GM12873 (cell line): ENCODE data around the gene SMAD6.

Source experiments
- CTCF ChIP-seq: IDR thresholded peaks from 2 replicates; pipeline ENCODE4 v1.5.1; 2012; ENCODE audit warnings: low read depth, mild to moderate bottlenecking, moderate library complexity, low read length, control low read depth; ENCODE audit not compliant: insufficient read depth; ENCODE audit errors: missing control alignments

The SMAD6 gene

GRCh38 chr15:66746231-66746605 is 44.2 kb downstream of the SMAD6 start:
- TF ChIP-seq CTCF: no peak

- no peak for TF ChIP-seq CTCF
Observed at GRCh38 chr15:66747223-66747622, 45.2 kb downstream of the SMAD6 start.

GRCh38 chr15:66747886-66748707 is 46.1 kb downstream of the SMAD6 start:
- no peak for TF ChIP-seq CTCF

GRCh38 chr15:66748708-66749035 is 46.6 kb downstream of the SMAD6 start:
- no peak for TF ChIP-seq CTCF

- no peak for TF ChIP-seq CTCF
Observed at GRCh38 chr15:66749841-66750575, 48.0 kb downstream of the SMAD6 start.

GRCh38 chr15:66750609-66751008 is 48.6 kb downstream of the SMAD6 start:
- TF ChIP-seq CTCF: no peak

- no peak for TF ChIP-seq CTCF
Observed at GRCh38 chr15:66751579-66751978, 49.5 kb downstream of the SMAD6 start.
